H9 (cell line): ENCODE results near the gene NEDD4L. TPM values are rescaled to one million over a fixed set of nuclear protein-coding genes. Genes with fewer than 3 reads are reported as not detected.

ENCODE experiments used
- DNase-seq: peaks from one replicate; pipeline ENCODE4 v3.0.0-alpha.2; 2017
- H2AFZ ChIP-seq: one replicate; pipeline ENCODE4 v1.6.1; 2013; ENCODE audit warnings: mild to moderate bottlenecking, low read length, control low read depth, moderate library complexity
- H2AK5ac ChIP-seq: 2 replicates; pipeline ENCODE4 v1.6.1; 2013; ENCODE audit warnings: low read length, control low read depth, mixed read lengths; ENCODE audit not compliant: insufficient read length
- H2BK120ac ChIP-seq: one replicate; pipeline ENCODE4 v1.6.1; 2013; ENCODE audit warnings: low read depth, mild to moderate bottlenecking, low read length, control low read depth, inconsistent platforms; ENCODE audit not compliant: poor library complexity, severe bottlenecking
- H2BK12ac ChIP-seq: 2 replicates; pipeline ENCODE4 v1.6.1; 2013; ENCODE audit warnings: low read length, control low read depth, mixed read lengths, low read depth; ENCODE audit not compliant: insufficient read length
- H2BK15ac ChIP-seq: 2 replicates; pipeline ENCODE4 v1.6.1; 2013; ENCODE audit warnings: low read depth, low read length, control low read depth
- H2BK20ac ChIP-seq: one replicate; pipeline ENCODE4 v1.6.1; 2013; ENCODE audit warnings: low read depth, mild to moderate bottlenecking, low read length, control low read depth, inconsistent platforms; ENCODE audit not compliant: poor library complexity, severe bottlenecking
- H2BK5ac ChIP-seq: 2 replicates; pipeline ENCODE4 v1.6.1; 2013; ENCODE audit warnings: low read length, control low read depth, mixed read lengths; ENCODE audit not compliant: insufficient read length
- H3K14ac ChIP-seq: 2 replicates; pipeline ENCODE4 v1.6.1; 2013; ENCODE audit warnings: low read length, control low read depth; ENCODE audit not compliant: insufficient read depth
- H3K18ac ChIP-seq: 2 replicates; pipeline ENCODE4 v1.6.1; 2013; ENCODE audit warnings: low read depth, mild to moderate bottlenecking, mixed read lengths, low read length, control low read depth; ENCODE audit not compliant: insufficient read length
- H3K23ac ChIP-seq: 2 replicates; pipeline ENCODE4 v1.6.1; 2013; ENCODE audit warnings: low read length, control low read depth, mixed read lengths, low read depth; ENCODE audit not compliant: insufficient read length
- H3K23me2 ChIP-seq: 2 replicates; pipeline ENCODE4 v1.6.1; 2013; ENCODE audit warnings: low read depth, mild to moderate bottlenecking, mixed read lengths, low read length, control low read depth; ENCODE audit not compliant: insufficient read length, poor library complexity, severe bottlenecking
- H3K27ac ChIP-seq: 2 replicates; pipeline ENCODE4 v1.5.1; 2013; ENCODE audit warnings: low read length, control low read depth, mixed read lengths, low read depth; ENCODE audit not compliant: insufficient read length
- H3K27me3 ChIP-seq: 2 replicates; pipeline ENCODE4 v1.6.1; 2013; ENCODE audit warnings: low read length, control low read depth, inconsistent platforms; ENCODE audit not compliant: insufficient read depth
- H3K4ac ChIP-seq: 2 replicates; pipeline ENCODE4 v1.6.1; 2013; ENCODE audit warnings: low read depth, mild to moderate bottlenecking, control low read depth, inconsistent platforms, low read length, moderate library complexity
- H3K4me1 ChIP-seq: 2 replicates; pipeline ENCODE4 v1.6.1; 2013; ENCODE audit warnings: low read length, control low read depth, inconsistent platforms; ENCODE audit not compliant: insufficient read depth
- H3K4me2 ChIP-seq: 2 replicates; pipeline ENCODE4 v1.6.1; 2013; ENCODE audit warnings: low read length, control low read depth, mixed read lengths; ENCODE audit not compliant: insufficient read length, insufficient read depth
- H3K56ac ChIP-seq: 2 replicates; pipeline ENCODE4 v1.6.1; 2013; ENCODE audit warnings: low read depth, mild to moderate bottlenecking, mixed read lengths, low read length, control low read depth; ENCODE audit not compliant: insufficient read length
- H3K79me1 ChIP-seq: 2 replicates; pipeline ENCODE4 v1.6.1; 2013; ENCODE audit warnings: low read depth, mild to moderate bottlenecking, moderate library complexity, low read length, control low read depth, inconsistent platforms; ENCODE audit not compliant: insufficient read depth, poor library complexity, severe bottlenecking
- H3K79me2 ChIP-seq: 2 replicates; pipeline ENCODE4 v1.6.1; 2013; ENCODE audit warnings: low read length, control low read depth, inconsistent platforms; ENCODE audit not compliant: insufficient read depth
- H3K9ac ChIP-seq: 2 replicates; pipeline ENCODE4 v1.6.1; 2013; ENCODE audit warnings: low read length, control low read depth, mixed read lengths; ENCODE audit not compliant: insufficient read length; ENCODE audit errors: extremely low read depth
- H3K9me3 ChIP-seq: one replicate; pipeline ENCODE4 v1.6.1; 2013; ENCODE audit warnings: low read depth, low read length, inconsistent platforms; ENCODE audit not compliant: control insufficient read depth
- H3T11ph ChIP-seq: one replicate; pipeline ENCODE4 v1.6.1; 2013; ENCODE audit warnings: mild to moderate bottlenecking, low read length, control low read depth, inconsistent platforms
- H4K20me1 ChIP-seq: one replicate; pipeline ENCODE4 v1.6.1; 2013; ENCODE audit not compliant: control insufficient read depth, insufficient read length, insufficient read depth
- H4K5ac ChIP-seq: 2 replicates; pipeline ENCODE4 v1.6.1; 2013; ENCODE audit warnings: low read depth, mild to moderate bottlenecking, mixed read lengths, low read length, control low read depth; ENCODE audit not compliant: insufficient read length
- H4K8ac ChIP-seq: replicated peaks from 2 replicates; pipeline ENCODE4 v1.6.1; 2013; ENCODE audit warnings: low read length, control low read depth, mixed read lengths, low read depth; ENCODE audit not compliant: insufficient read length
- H4K91ac ChIP-seq: 2 replicates; pipeline ENCODE4 v1.6.1; 2013; ENCODE audit warnings: low read depth, mild to moderate bottlenecking, moderate library complexity, mixed read lengths, low read length, control low read depth; ENCODE audit not compliant: insufficient read length
- H3K27ac Mint-ChIP-seq, 3 experiments: 2 replicates in 2 of 3; 3 replicates in 1 of 3; pipeline ENCODE4 v1.8.0; 2020 to 2021; ENCODE audit warnings: mixed read lengths in 3 of 3, mild to moderate bottlenecking in 1 of 3, moderate library complexity in 1 of 3
- H3K27me3 Mint-ChIP-seq: 2 replicates; pipeline ENCODE4 v1.8.0; 2021; ENCODE audit warnings: low read depth, mild to moderate bottlenecking, moderate library complexity, mixed read lengths
- H3K36me3 Mint-ChIP-seq, 3 experiments: 2 replicates in 2 of 3; 3 replicates in 1 of 3; pipeline ENCODE4 v1.8.0; 2020 to 2021; ENCODE audit warnings: low read depth in 3 of 3, mixed read lengths in 3 of 3; ENCODE audit not compliant: insufficient read depth in 1 of 3
- H3K4me1 Mint-ChIP-seq, 2 experiments: 2 replicates each; pipeline ENCODE4 v1.8.0; 2020; ENCODE audit warnings: mixed read lengths in 2 of 2
- H3K4me3 Mint-ChIP-seq, 2 experiments: 2 replicates in 1 of 2; 3 replicates in 1 of 2; pipeline ENCODE4 v1.8.0; 2020 to 2021; ENCODE audit warnings: mild to moderate bottlenecking in 2 of 2, mixed read lengths in 2 of 2, moderate library complexity in 1 of 2
- H3K9me3 Mint-ChIP-seq, 2 experiments: 2 replicates in 1 of 2; 3 replicates in 1 of 2; pipeline ENCODE4 v1.8.0; 2020; ENCODE audit warnings: mild to moderate bottlenecking in 2 of 2, mixed read lengths in 2 of 2, moderate library complexity in 1 of 2
- CTCF ChIP-seq: fragments of 200-600 bp; sonication (generic); conservative IDR thresholded peaks from 3 replicates; pipeline ENCODE4 v1.8.0; 2021; ENCODE audit warnings: antibody characterized with exemption, mild to moderate bottlenecking
- WGBS: extraction: QIAGEN DNeasy Blood & Tissue Kit; methylation state at CpG from one replicate; pipeline ENCODE4 v1.1.7; 2013; ENCODE audit warnings: missing lambda C conversion rate, low lambda C conversion rate, mixed read lengths; ENCODE audit not compliant: insufficient read length; ENCODE audit errors: extremely low coverage; 5-methylcytosine and 5-hydroxymethylcytosine counted together
- total RNA-seq: library from RNA; stranded (reverse); gene quantifications from 2 replicates; pipeline ENCODE4 v1.2.1, GENCODE V29; 2021

The NEDD4L gene
- total RNA-seq, 1 experiment from 2014 or later, result 76.3 TPM

- no peak overlapping the region for H3K27ac ChIP-seq
- no peak overlapping the region for H3K4ac ChIP-seq
- no peaks in the 10 kb centered on the region for H3K9me3 ChIP-seq
- H2BK120ac ChIP-seq, result no peak overlapping the region
- no peak overlapping the region for H2AFZ ChIP-seq
- H3K56ac ChIP-seq, result no peak overlapping the region
- no peak overlapping the region for H2BK12ac ChIP-seq
- no peaks in the 10 kb centered on the region for H3K9me3 Mint-ChIP-seq
- no peak overlapping the region for H3K14ac ChIP-seq
- no peak overlapping the region for H3T11ph ChIP-seq
- H4K91ac ChIP-seq, result no peak overlapping the region
- H2BK15ac ChIP-seq, result no peak overlapping the region
- H3K4me3 Mint-ChIP-seq, result no peak overlapping the region
- H3K36me3 Mint-ChIP-seq, result no peaks in the 10 kb centered on the region
- WGBS, result no CpG with 5 or more reads among the region's 7 CpGs
- no peaks in the 10 kb centered on the region for H3K79me2 ChIP-seq
- no peak overlapping the region for H3K23ac ChIP-seq
- no peak overlapping the region for H3K18ac ChIP-seq
- no peak overlapping the region for H2BK5ac ChIP-seq
- no peak overlapping the region; a peak in 1 of 7 replicates for H3K27ac Mint-ChIP-seq
- H3K27me3 ChIP-seq, result no peaks in the 10 kb centered on the region
- H3K79me1 ChIP-seq, result no peaks in the 10 kb centered on the region
- no peak overlapping the region for H2AK5ac ChIP-seq
- no peak overlapping the region for H4K5ac ChIP-seq
- H3K4me1 ChIP-seq, result no peaks in the 10 kb centered on the region
- H2BK20ac ChIP-seq, result no peak overlapping the region
- TF ChIP-seq CTCF, result no peak
- H4K8ac ChIP-seq, result no peak overlapping the region
- no peaks in the 10 kb centered on the region for H4K20me1 ChIP-seq
- DNase-seq, result no peak
- no peaks in the 10 kb centered on the region for H3K27me3 Mint-ChIP-seq
- H3K9ac ChIP-seq, result no peak overlapping the region
- no peak overlapping the region for H3K4me2 ChIP-seq
- no peaks in the 10 kb centered on the region for H3K23me2 ChIP-seq
- H3K4me1 Mint-ChIP-seq, result peaks cover 2 to 5% of the 10 kb centered on the region in 2 experiments; a peak in 2 of 4 replicates
Measured at GRCh38 chr18:58411323-58411722, 367.3 kb downstream of the NEDD4L start.
